Measurements from ENCODE around the gene KIAA0319L. TPM values are rescaled to one million over a fixed set of nuclear protein-coding genes. Genes with fewer than 3 reads are reported as not detected.
A peak's percentile ranks its signal among the peaks of the same experiment; 100 is the strongest.

KIAA0319L gene
- total RNA-seq, 1 experiment from 2014 or later, result 72.6 TPM

- intact Hi-C loops (cut with micrococcal nuclease; ENCODE audit: unreplicated experiment), result no loop called here
Measured at GRCh38 chr1:35426097-35426586, 131.1 kb downstream of the KIAA0319L start.

GRCh38 chr1:35408925-35409324 is 148.3 kb downstream of the KIAA0319L start:
- Mint-ChIP-seq H3K4me3 (ENCODE audit: low read depth, unreplicated experiment) (no peak overlapping the region), H3K27me3 (ENCODE audit: unreplicated experiment) (no peaks in the 10 kb centered on the region), H3K36me3 (ENCODE audit: insufficient read depth, unreplicated experiment) (peaks cover 33% of the 10 kb centered on the region), H3K4me1 (ENCODE audit: low read depth, unreplicated experiment) (no peaks in the 10 kb centered on the region), H3K27ac (ENCODE audit: unreplicated experiment) (no peak overlapping the region), H3K9me3 (ENCODE audit: low read depth, unreplicated experiment) (no peaks in the 10 kb centered on the region)
- no peak for DNase-seq
- CTCF ChIA-PET, result no interaction called here
- BruUV-seq (replicated peaks), result no TSS peak
- intact Hi-C loops (cut with micrococcal nuclease; ENCODE audit: unreplicated experiment), result no loop called here
- TF ChIP-seq, protein P1, sequence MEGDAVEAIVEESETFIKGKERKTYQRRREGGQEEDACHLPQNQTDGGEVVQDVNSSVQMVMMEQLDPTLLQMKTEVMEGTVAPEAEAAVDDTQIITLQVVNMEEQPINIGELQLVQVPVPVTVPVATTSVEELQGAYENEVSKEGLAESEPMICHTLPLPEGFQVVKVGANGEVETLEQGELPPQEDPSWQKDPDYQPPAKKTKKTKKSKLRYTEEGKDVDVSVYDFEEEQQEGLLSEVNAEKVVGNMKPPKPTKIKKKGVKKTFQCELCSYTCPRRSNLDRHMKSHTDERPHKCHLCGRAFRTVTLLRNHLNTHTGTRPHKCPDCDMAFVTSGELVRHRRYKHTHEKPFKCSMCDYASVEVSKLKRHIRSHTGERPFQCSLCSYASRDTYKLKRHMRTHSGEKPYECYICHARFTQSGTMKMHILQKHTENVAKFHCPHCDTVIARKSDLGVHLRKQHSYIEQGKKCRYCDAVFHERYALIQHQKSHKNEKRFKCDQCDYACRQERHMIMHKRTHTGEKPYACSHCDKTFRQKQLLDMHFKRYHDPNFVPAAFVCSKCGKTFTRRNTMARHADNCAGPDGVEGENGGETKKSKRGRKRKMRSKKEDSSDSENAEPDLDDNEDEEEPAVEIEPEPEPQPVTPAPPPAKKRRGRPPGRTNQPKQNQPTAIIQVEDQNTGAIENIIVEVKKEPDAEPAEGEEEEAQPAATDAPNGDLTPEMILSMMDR (IDR thresholded peaks at IDR 0.05; ENCODE audit: unreplicated experiment), result no peak

More at GRCh38 chr1:35426097-35426586, 131.1 kb downstream of the KIAA0319L start:
- Mint-ChIP-seq H3K4me1 (ENCODE audit: low read depth, unreplicated experiment) (no peaks in the 10 kb centered on the region), H3K4me3 (ENCODE audit: low read depth, unreplicated experiment) (no peak overlapping the region), H3K9me3 (ENCODE audit: low read depth, unreplicated experiment) (no peaks in the 10 kb centered on the region), H3K27ac (ENCODE audit: unreplicated experiment) (peak overlapping the region; percentile 4), H3K36me3 (ENCODE audit: insufficient read depth, unreplicated experiment) (peaks cover 34% of the 10 kb centered on the region), H3K27me3 (ENCODE audit: unreplicated experiment) (no peaks in the 10 kb centered on the region)
- CTCF ChIA-PET, result no interaction called here
- no TSS peak for BruUV-seq (replicated peaks)
- no peak for DNase-seq
- TF ChIP-seq, protein P1 (IDR thresholded peaks at IDR 0.05; ENCODE audit: unreplicated experiment), result no peak

DNA sequence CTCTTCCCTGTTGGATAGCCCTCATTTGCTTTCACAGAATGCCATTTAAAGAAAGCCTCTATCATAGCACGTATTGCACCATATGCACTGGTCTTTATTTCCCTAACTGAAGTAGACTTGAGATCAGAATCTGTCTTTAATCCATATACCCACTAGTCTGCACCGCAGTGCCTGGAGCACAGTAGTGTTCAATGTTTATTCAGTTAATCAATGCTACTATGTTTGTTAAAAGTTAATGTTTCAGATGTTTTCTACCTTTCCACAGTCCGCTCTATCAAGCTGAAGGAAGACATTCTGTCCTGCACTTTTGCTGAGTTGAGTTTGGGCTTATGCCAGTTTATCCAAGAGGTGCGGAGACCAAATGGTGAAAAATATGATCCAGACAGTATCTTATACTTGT is 149.5 kb downstream of the KIAA0319L start:
- intact Hi-C loops (cut with micrococcal nuclease; ENCODE audit: unreplicated experiment), result no loop called here
- Mint-ChIP-seq H3K4me1 (ENCODE audit: low read depth, unreplicated experiment) (no peaks in the 10 kb centered on the region), H3K27ac (ENCODE audit: unreplicated experiment) (no peak overlapping the region), H3K9me3 (ENCODE audit: low read depth, unreplicated experiment) (no peaks in the 10 kb centered on the region), H3K36me3 (ENCODE audit: insufficient read depth, unreplicated experiment) (peaks cover 37% of the 10 kb centered on the region), H3K4me3 (ENCODE audit: low read depth, unreplicated experiment) (no peak overlapping the region), H3K27me3 (ENCODE audit: unreplicated experiment) (no peaks in the 10 kb centered on the region)
- CTCF ChIA-PET, result no interaction called here
- BruUV-seq (replicated peaks), result no TSS peak
- no peak for DNase-seq
- TF ChIP-seq, protein P1 (IDR thresholded peaks at IDR 0.05; ENCODE audit: unreplicated experiment), result no peak

GRCh38 chr1:35406103-35406502 is 151.1 kb downstream of the KIAA0319L start:
- intact Hi-C loops (cut with micrococcal nuclease; ENCODE audit: unreplicated experiment), result no loop called here
- TF ChIP-seq, protein P1 (IDR thresholded peaks at IDR 0.05; ENCODE audit: unreplicated experiment), result no peak
- Mint-ChIP-seq H3K4me1 (ENCODE audit: low read depth, unreplicated experiment) (no peaks in the 10 kb centered on the region), H3K27me3 (ENCODE audit: unreplicated experiment) (no peaks in the 10 kb centered on the region), H3K9me3 (ENCODE audit: low read depth, unreplicated experiment) (no peaks in the 10 kb centered on the region), H3K27ac (ENCODE audit: unreplicated experiment) (no peak overlapping the region), H3K4me3 (ENCODE audit: low read depth, unreplicated experiment) (no peak overlapping the region), H3K36me3 (ENCODE audit: insufficient read depth, unreplicated experiment) (peaks cover 31% of the 10 kb centered on the region)
- CTCF ChIA-PET, result no interaction called here
- no peak for DNase-seq
- no TSS peak for BruUV-seq (replicated peaks)

Data from Calu3 (cell line).